ENCODE measurements around the gene GEMIN7.

Gene GEMIN7

DNA sequence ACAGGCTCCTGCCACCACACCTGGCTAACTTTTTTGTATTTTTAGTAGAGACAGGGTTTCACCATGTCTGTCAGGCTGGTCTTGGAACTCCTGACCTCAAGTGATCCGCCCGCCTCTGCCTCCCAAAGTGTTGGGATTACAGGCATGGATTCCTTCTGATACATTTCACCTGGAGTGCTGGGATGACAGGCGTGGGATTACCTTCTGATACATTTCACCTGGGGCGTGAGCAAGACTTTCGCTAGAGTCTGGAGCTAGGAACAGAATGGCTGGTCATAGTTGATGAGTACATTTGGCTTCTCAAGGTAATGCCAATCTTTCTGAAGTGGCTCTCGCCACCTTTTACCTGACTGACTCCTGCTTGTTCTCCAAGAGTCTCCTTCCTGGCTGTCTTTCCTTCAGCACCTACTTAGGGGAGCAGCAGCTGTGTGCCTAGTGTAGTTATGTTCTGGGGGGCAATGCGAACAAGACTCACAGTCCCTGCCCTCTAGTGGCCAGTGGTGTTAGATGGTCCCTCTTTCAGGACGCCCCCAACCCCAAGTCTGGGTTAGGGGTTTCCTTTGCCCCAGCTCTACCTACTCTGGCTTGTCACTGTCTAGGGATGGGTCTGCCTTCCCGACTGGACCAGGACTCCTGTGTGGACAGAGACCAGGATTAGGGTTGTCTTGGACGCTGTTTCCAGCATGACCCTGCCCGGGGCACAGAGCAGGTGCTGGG is 33.2 kb downstream of the GEMIN7 start:
- H3K4me1 ChIP-seq (ENCODE audit: control insufficient read depth in 1 of 2, insufficient read depth in 1 of 2, low read depth in 1 of 2, low read length in 1 of 2), result peaks cover 41 to 53% of the 10 kb centered on the region in 2 experiments
- H3K27me3 ChIP-seq, result no peaks in the 10 kb centered on the region
- no peaks in the 10 kb centered on the region for H3K9me3 ChIP-seq
- H3K36me3 ChIP-seq, result no peaks in the 10 kb centered on the region
- TF ChIP-seq, protein P1, sequence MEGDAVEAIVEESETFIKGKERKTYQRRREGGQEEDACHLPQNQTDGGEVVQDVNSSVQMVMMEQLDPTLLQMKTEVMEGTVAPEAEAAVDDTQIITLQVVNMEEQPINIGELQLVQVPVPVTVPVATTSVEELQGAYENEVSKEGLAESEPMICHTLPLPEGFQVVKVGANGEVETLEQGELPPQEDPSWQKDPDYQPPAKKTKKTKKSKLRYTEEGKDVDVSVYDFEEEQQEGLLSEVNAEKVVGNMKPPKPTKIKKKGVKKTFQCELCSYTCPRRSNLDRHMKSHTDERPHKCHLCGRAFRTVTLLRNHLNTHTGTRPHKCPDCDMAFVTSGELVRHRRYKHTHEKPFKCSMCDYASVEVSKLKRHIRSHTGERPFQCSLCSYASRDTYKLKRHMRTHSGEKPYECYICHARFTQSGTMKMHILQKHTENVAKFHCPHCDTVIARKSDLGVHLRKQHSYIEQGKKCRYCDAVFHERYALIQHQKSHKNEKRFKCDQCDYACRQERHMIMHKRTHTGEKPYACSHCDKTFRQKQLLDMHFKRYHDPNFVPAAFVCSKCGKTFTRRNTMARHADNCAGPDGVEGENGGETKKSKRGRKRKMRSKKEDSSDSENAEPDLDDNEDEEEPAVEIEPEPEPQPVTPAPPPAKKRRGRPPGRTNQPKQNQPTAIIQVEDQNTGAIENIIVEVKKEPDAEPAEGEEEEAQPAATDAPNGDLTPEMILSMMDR (IDR thresholded peaks at IDR 0.05), result no peak
- H3K27ac ChIP-seq, result no peak overlapping the region
- no peak overlapping the region for H3K4me3 ChIP-seq (ENCODE audit: low read depth in 1 of 2, low read length in 1 of 2)

- peaks cover 54 to 66% of the 10 kb centered on the region in 2 experiments for H3K4me1 ChIP-seq (ENCODE audit: control insufficient read depth in 1 of 2, insufficient read depth in 1 of 2, low read depth in 1 of 2, low read length in 1 of 2)
- H3K36me3 ChIP-seq, result no peaks in the 10 kb centered on the region
- H3K9me3 ChIP-seq, result no peaks in the 10 kb centered on the region
- H3K27ac ChIP-seq, result peak overlapping the region; percentile 89
- H3K4me3 ChIP-seq (ENCODE audit: low read depth in 1 of 2, low read length in 1 of 2), result no peak overlapping the region
- H3K27me3 ChIP-seq, result no peaks in the 10 kb centered on the region
- TF ChIP-seq, protein P1 (IDR thresholded peaks at IDR 0.05), result no peak
Observed at GRCh38 chr19:45113628-45114027, 34.6 kb downstream of the GEMIN7 start.

GRCh38 chr19:45114116-45114515 is 35.1 kb downstream of the GEMIN7 start:
- Histone ChIP-seq H3K27me3 (no peaks in the 10 kb centered on the region), H3K27ac (peak overlapping the region; percentile 89), H3K36me3 (no peaks in the 10 kb centered on the region), H3K4me1 (ENCODE audit: control insufficient read depth in 1 of 2, insufficient read depth in 1 of 2, low read depth in 1 of 2, low read length in 1 of 2) (peaks cover 57 to 68% of the 10 kb centered on the region in 2 experiments), H3K9me3 (no peaks in the 10 kb centered on the region), H3K4me3 (ENCODE audit: low read depth in 1 of 2, low read length in 1 of 2) (no peak overlapping the region)
- TF ChIP-seq, protein P1 (IDR thresholded peaks at IDR 0.05), result no peak

DNA sequence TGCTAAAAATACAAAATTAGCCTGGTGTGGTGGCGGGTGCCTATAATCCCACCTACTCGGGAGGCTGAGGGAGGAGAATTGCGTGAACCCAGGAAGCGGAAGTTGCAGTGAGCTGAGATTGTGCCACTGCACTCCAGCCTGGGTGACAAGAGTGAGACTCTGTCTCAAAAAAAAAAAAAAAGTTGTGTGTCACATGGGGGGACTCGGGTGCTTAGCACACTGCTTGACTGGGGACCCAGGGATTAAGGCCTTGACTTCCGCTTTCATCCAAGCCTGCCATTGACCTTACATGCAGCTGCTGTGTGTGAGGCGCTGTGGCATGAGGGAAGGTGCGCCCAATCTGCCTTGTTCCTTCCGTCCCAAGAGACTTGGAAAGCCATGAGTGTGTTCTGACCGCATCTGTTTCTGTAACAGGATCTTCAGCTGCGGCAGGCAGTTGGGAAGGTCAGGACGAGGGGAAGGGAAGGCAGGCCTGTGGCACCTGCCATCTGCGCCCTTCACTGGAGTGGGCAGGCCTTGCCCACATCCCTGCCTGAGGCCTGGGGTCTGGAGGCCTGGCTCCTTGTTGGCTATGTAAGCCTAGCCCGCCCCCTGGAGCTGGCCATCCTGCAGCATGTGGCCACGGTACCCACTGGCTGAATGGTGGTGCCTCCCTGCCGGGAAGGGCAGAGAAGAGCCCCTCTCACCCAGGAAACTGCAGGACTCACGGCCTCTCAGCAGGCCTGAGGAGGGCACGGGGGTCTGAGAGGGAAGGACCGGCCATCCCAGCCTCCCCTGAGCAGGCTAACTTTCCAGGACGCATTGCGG is 37.0 kb downstream of the GEMIN7 start:
- TF ChIP-seq, protein P1 (IDR thresholded peaks at IDR 0.05), result no peak
- H3K27ac ChIP-seq, result peak overlapping the region; percentile 89
- H3K9me3 ChIP-seq, result no peaks in the 10 kb centered on the region
- H3K4me3 ChIP-seq (ENCODE audit: low read depth in 1 of 2, low read length in 1 of 2), result peak overlapping the region; percentile 24
- H3K4me1 ChIP-seq (ENCODE audit: control insufficient read depth in 1 of 2, insufficient read depth in 1 of 2, low read depth in 1 of 2, low read length in 1 of 2), result peaks cover 54 to 62% of the 10 kb centered on the region in 2 experiments
- no peaks in the 10 kb centered on the region for H3K36me3 ChIP-seq
- no peaks in the 10 kb centered on the region for H3K27me3 ChIP-seq

DNA sequence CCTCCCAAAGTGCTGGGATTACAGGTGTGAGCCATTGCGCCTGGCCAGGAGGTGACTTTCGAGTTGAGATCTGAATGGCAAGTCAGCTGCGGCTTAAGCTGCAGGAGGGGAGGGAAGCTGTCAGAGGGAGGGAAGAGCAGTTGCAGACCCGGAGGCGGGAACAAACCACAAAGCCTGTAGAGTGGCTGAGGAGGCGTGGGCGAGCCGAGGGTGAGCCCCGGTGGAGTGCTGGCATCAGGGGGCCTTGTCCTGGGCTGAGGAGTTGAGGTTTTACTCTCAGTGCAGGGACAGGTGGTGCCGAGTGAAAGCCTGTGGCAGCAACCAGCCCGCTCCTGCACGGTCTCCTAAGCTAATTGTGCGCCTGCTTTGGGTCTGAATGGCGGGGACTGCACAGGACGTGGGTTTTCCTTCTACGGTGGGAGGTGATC is 38.1 kb downstream of the GEMIN7 start:
- Histone ChIP-seq H3K4me1 (ENCODE audit: control insufficient read depth in 1 of 2, insufficient read depth in 1 of 2, low read depth in 1 of 2, low read length in 1 of 2) (peaks cover 51 to 56% of the 10 kb centered on the region in 2 experiments), H3K27me3 (no peaks in the 10 kb centered on the region), H3K4me3 (ENCODE audit: low read depth in 1 of 2, low read length in 1 of 2) (peak overlapping the region in 1 of 2 experiments; percentile 7), H3K9me3 (no peaks in the 10 kb centered on the region), H3K36me3 (no peaks in the 10 kb centered on the region), H3K27ac (peak overlapping the region; percentile 89)
- TF ChIP-seq, protein P1 (IDR thresholded peaks at IDR 0.05), result no peak

Data from neutrophil (primary cell).